Measurements from ENCODE around the gene TADA2A. TPM values are rescaled to one million over a fixed set of nuclear protein-coding genes. Genes with fewer than 3 reads are reported as not detected.

The TADA2A gene
- polyA plus RNA-seq, 2 of the 4 experiments (the other 2 are of a cell fraction), result 9.9 to 27.1 TPM

GRCh38 chr17:37494971-37495370, 88.3 kb downstream of the TADA2A start:
- Histone ChIP-seq H3K9me3 (no peaks in the 10 kb centered on the region), H3K27ac (no peak overlapping the region), H3K4me2 (no peak overlapping the region), H3K4me1 (peaks cover 35% of the 10 kb centered on the region), H3K4me3 (no peak overlapping the region)
- ATAC-seq (no peak), FAIRE-seq (no peak), DNase-seq (ENCODE audit: low read depth in 1 of 2, low spot score in 1 of 2) (no peak)
- POLR2A ChIA-PET, result no interaction called here
- TF ChIP-seq FOSL2 (IDR thresholded peaks at IDR 0.05), result no peak
- no peak for TF ChIP-seq FOSL2 (CRISPR knock-in tag; IDR thresholded peaks at IDR 0.05)
- no peak for TF ChIP-seq FOXS1 (CRISPR knock-in tag; IDR thresholded peaks at IDR 0.05)
- no peak for TF ChIP-seq EHF (CRISPR knock-in tag; IDR thresholded peaks at IDR 0.05)
- TF ChIP-seq NFE2L2 (conservative IDR thresholded peaks at IDR 0.05; ENCODE audit: low read length), result no peak
- no peak for TF ChIP-seq SMC3 (IDR thresholded peaks at IDR 0.05)
- no peak for TF ChIP-seq ZC3H11A (IDR thresholded peaks at IDR 0.05)
- TF ChIP-seq RARB (CRISPR knock-in tag; IDR thresholded peaks at IDR 0.05), result no peak
- TF ChIP-seq CHD4 (IDR thresholded peaks at IDR 0.05; ENCODE audit: borderline replicate concordance), result no peak
- TF ChIP-seq GATA3 (IDR thresholded peaks at IDR 0.05; ENCODE audit: borderline replicate concordance), result no peak
- TF ChIP-seq TP53 (CRISPR knock-in tag; IDR thresholded peaks at IDR 0.05), result no peak
- TF ChIP-seq MAFK (IDR thresholded peaks at IDR 0.05; ENCODE audit: partially characterized antibody), result no peak
- no peak for TF ChIP-seq E2F6 (IDR thresholded peaks at IDR 0.05; ENCODE audit: borderline replicate concordance, low read depth)
- no peak for TF ChIP-seq HMGXB4 (CRISPR knock-in tag; IDR thresholded peaks at IDR 0.05; ENCODE audit: borderline replicate concordance)
- TF ChIP-seq HEYL (CRISPR knock-in tag; IDR thresholded peaks at IDR 0.05), result no peak
- TF ChIP-seq BCL3 (IDR thresholded peaks at IDR 0.05), result no peak
- TF ChIP-seq ZNF302 (CRISPR knock-in tag; IDR thresholded peaks at IDR 0.05), result no peak
- TF ChIP-seq MYC (IDR thresholded peaks at IDR 0.05; ENCODE audit: borderline replicate concordance, low read length), result no peak
- no peak for TF ChIP-seq PHF8 (IDR thresholded peaks at IDR 0.05; ENCODE audit: borderline replicate concordance, low read depth)
- no peak for TF ChIP-seq SREBF2 (IDR thresholded peaks at IDR 0.05)
- CTCF ChIA-PET, result interaction anchor here (0.8 to 1.7 kb wide), 8 partner anchors 10 to 121 kb away, joined by 3 to 8 read pairs (median 4); no protein-coding TSS in a partner anchor
- WGBS (ENCODE audit: missing lambda C conversion rate), result 83% methylated on average over 8 of the region's 8 CpGs

GRCh38 chr17:37500378-37500777, 93.7 kb downstream of the TADA2A start:
- TF ChIP-seq HMGXB4 (CRISPR knock-in tag; IDR thresholded peaks at IDR 0.05; ENCODE audit: borderline replicate concordance) (no peak), FOSB (CRISPR knock-in tag; IDR thresholded peaks at IDR 0.05) (no peak), ZSCAN20 (CRISPR knock-in tag; IDR thresholded peaks at IDR 0.05) (no peak), MAFK (IDR thresholded peaks at IDR 0.05; ENCODE audit: partially characterized antibody) (peak; percentile 85)
- no peak overlapping the region for H3K4me2 ChIP-seq
- ChIA-PET POLR2A (no interaction called here), CTCF (interaction anchor here (1.1 kb wide), 1 partner anchor 10 kb away, joined by 5 read pairs; no protein-coding TSS in a partner anchor)
- H3K4me3 ChIP-seq, result no peak overlapping the region
- peaks cover 9% of the 10 kb centered on the region; the same call in 2 of the 3 replicates for H3K4me1 ChIP-seq
- H3K27ac ChIP-seq, result no peak overlapping the region
- ATAC-seq, result no peak
- DNase-seq (ENCODE audit: low read depth in 1 of 2, low spot score in 1 of 2), result no peak
- no peaks in the 10 kb centered on the region for H3K9me3 ChIP-seq
- FAIRE-seq, result no peak
